Stimulated activated CD4-positive, alpha-beta T cell treated with anti-CD3 and anti-CD28 coated beads, Interleukin-12 subunit alpha, Interleukin-12 subunit beta, amount 100 ng/mL, for 48 hours (primary cell): Measurements from ENCODE around the gene MAN2B1.
"Not testable (repeated sequence)": the region's sequence is repeated elsewhere in the genome, so short reads cannot be mapped to it uniquely, and the experiment has no call there.

Experiments used
- DNase-seq, 3 donors: peaks; one replicate each; pipeline ENCODE4 v3.0.0-alpha.2; 2020; ENCODE audit warnings: low read depth in 2 of 3, low spot score in 1 of 3

The MAN2B1 gene

GRCh38 chr19:12666265-12667048 is at the start of gene MAN2B1, which contains the start of gene WDR83:
Gene MAN2B1, minus strand, starts transcription at chr19:12666742. Its CDS starts 41 bp downstream, at chr19:12666701.
Gene WDR83, plus strand, starts transcription at chr19:12666807. Its CDS starts 2,984 bp downstream, at chr19:12669791.
- peak; percentile 55 to 80 (median 69) for DNase-seq

GRCh38 chr19:12715929-12716328 is 49.4 kb upstream of the MAN2B1 start:
- DNase-seq, result no peak

- no peak for DNase-seq
Observed at GRCh38 chr19:12715102-12715501, 48.6 kb upstream of the MAN2B1 start.

- not testable (repeated sequence) for DNase-seq
Observed at GRCh38 chr19:12713304-12713703, 46.8 kb upstream of the MAN2B1 start.

GRCh38 chr19:12712077-12712476 is 45.5 kb upstream of the MAN2B1 start:
- DNase-seq, result not testable (repeated sequence)

GRCh38 chr19:12711187-12711586 is 44.6 kb upstream of the MAN2B1 start:
- no peak for DNase-seq

- no peak for DNase-seq
Observed at GRCh38 chr19:12708641-12709040, 42.1 kb upstream of the MAN2B1 start.

- DNase-seq, result no peak
Observed at GRCh38 chr19:12706332-12706718, 39.8 kb upstream of the MAN2B1 start.

GRCh38 chr19:12705654-12706331 is 39.3 kb upstream of the MAN2B1 start:
- no peak for DNase-seq

GRCh38 chr19:12705169-12705568 is 38.6 kb upstream of the MAN2B1 start:
- no peak for DNase-seq

GRCh38 chr19:12703046-12703445 is 36.5 kb upstream of the MAN2B1 start:
- DNase-seq, result no peak

GRCh38 chr19:12701596-12702282 is 35.2 kb upstream of the MAN2B1 start:
- no peak for DNase-seq

GRCh38 chr19:12698138-12698537 is 31.6 kb upstream of the MAN2B1 start:
- DNase-seq, result no peak

- DNase-seq, result not testable (repeated sequence)
Observed at GRCh38 chr19:12697425-12697824, 30.9 kb upstream of the MAN2B1 start.

GRCh38 chr19:12696366-12697335 is 30.1 kb upstream of the MAN2B1 start, which contains the start of gene FBXW9:
Gene FBXW9, minus strand, starts transcription at chr19:12696631. Its CDS starts 50 bp downstream, at chr19:12696581.
- DNase-seq, result peak; percentile 95 to 99 (median 96)

GRCh38 chr19:12695997-12696365 is 29.4 kb upstream of the MAN2B1 start:
- DNase-seq, result no peak

- DNase-seq, result no peak
Observed at GRCh38 chr19:12695514-12695913, 29.0 kb upstream of the MAN2B1 start.

GRCh38 chr19:12695096-12695495 is 28.6 kb upstream of the MAN2B1 start:
- DNase-seq, result no peak

- no peak for DNase-seq
Observed at GRCh38 chr19:12694641-12695040, 28.1 kb upstream of the MAN2B1 start.

- DNase-seq, result no peak
Observed at GRCh38 chr19:12692960-12693359, 26.4 kb upstream of the MAN2B1 start.
